SK-N-SH (cell line): ENCODE measurements around the gene SLC5A9.
"Not testable (repeated sequence)": the region's sequence is repeated elsewhere in the genome, so short reads cannot be mapped to it uniquely, and the experiment has no call there.

Experiments
- FOXJ3 ChIP-seq: sonication (generic); formaldehyde crosslinking; IDR thresholded peaks from 2 replicates; pipeline ENCODE4 v1.5.1; 2020; ENCODE audit warnings: mild to moderate bottlenecking, missing genetic modification reagents
- POLR2AphosphoS5 ChIP-seq: IDR thresholded peaks from 2 replicates; pipeline ENCODE4 v1.6.1; 2012; ENCODE audit warnings: low read depth, low read length
- TF ChIP-seq, protein P1 (sequence below): fragments of 150-350 bp; IDR thresholded peaks from 2 replicates; pipeline ENCODE4 v1.6.1; 2017; ENCODE audit warnings: antibody characterized with exemption, low read length, low read depth, borderline replicate concordance
- TF ChIP-seq, protein P2 (sequence below): fragments of 200-600 bp; sonication (generic); IDR thresholded peaks from 2 replicates; pipeline ENCODE4 v1.6.1; 2017; ENCODE audit warnings: antibody characterized with exemption, mild to moderate bottlenecking, moderate library complexity

DNA sequence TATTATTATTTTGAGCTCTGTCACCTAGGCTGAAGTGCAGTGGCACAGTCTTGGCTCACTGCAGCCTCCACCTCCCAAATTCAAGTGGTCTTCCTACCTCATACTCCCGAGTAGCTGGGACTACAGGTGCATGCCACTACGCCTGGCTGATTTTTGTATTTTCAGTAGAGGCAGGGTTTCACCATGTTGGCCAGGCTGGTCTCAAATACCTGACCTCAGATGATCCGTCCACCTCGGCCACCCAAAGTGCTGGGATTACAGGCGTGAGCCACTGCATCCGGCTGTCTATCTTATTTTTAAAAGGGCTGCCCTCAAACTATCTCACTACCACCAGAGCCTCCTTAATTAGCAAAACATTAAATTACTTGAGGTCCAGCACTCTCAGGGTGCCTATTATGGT, 71.6 kb downstream of the SLC5A9 start:
- not testable (repeated sequence) for TF ChIP-seq POLR2AphosphoS5; FOXJ3 (CRISPR knock-in tag)
- TF ChIP-seq, protein P1, sequence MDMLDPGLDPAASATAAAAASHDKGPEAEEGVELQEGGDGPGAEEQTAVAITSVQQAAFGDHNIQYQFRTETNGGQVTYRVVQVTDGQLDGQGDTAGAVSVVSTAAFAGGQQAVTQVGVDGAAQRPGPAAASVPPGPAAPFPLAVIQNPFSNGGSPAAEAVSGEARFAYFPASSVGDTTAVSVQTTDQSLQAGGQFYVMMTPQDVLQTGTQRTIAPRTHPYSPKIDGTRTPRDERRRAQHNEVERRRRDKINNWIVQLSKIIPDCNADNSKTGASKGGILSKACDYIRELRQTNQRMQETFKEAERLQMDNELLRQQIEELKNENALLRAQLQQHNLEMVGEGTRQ, result not testable (repeated sequence)
- TF ChIP-seq, protein P2, sequence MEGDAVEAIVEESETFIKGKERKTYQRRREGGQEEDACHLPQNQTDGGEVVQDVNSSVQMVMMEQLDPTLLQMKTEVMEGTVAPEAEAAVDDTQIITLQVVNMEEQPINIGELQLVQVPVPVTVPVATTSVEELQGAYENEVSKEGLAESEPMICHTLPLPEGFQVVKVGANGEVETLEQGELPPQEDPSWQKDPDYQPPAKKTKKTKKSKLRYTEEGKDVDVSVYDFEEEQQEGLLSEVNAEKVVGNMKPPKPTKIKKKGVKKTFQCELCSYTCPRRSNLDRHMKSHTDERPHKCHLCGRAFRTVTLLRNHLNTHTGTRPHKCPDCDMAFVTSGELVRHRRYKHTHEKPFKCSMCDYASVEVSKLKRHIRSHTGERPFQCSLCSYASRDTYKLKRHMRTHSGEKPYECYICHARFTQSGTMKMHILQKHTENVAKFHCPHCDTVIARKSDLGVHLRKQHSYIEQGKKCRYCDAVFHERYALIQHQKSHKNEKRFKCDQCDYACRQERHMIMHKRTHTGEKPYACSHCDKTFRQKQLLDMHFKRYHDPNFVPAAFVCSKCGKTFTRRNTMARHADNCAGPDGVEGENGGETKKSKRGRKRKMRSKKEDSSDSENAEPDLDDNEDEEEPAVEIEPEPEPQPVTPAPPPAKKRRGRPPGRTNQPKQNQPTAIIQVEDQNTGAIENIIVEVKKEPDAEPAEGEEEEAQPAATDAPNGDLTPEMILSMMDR, result not testable (repeated sequence)
